HG03064 (cell line): Measurements from ENCODE around the gene MARCHF9.
A peak's percentile ranks its signal among the peaks of the same experiment; 100 is the strongest.

Source experiments
- ATAC-seq: cut with Tn5 transposase; IDR thresholded peaks from one replicate; pipeline ENCODE4 v1.9.1; 2021; ENCODE audit warnings: low read depth; ENCODE audit not compliant: unreplicated experiment

The MARCHF9 gene

DNA sequence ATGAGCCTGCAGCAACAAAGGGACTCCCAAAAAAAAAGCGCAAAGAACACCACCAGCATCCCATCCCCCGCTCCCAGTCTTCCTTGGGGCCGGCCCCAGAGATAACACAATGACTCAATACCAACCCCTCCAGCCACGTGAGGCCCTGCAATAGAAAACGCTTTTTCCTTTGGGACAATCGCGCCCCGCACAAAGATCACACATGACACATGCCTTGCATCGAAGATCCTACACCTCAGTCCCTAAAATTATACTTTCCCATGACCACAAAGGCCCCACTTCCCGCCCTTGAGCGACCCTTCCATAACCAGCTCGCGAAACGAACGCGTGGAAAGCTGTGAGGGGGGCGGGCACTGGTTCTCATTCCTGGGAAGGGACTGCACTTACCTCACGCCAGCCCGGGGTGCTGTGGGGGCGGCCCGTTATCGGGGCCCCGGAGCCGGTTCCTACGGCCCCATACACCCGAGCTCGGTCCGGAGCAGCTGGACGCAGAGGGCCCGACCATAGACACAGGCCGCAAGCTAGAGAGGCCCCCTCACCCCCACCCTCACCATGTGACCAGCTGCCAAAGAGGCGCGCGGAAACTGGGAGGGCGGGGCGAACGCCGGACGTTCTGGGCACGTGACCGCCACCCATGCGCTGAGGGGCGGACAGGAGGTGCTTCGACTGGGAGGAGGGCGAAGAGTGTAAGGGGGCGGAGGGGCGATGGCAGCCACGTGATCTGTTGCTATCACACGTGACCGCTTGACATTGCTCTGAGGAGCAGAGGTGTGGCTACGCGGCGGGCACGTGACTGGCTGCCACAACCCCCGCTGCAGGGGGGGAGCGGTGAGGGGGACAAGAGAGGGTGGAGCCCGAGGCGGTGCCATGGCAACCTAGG is 2.9 kb upstream of the MARCHF9 start, which contains the start of gene CDK4:
Gene CDK4, minus strand, starts transcription at position 523 of the 880 bp plus-strand sequence. CDS start 593 bp downstream, outside the sequence.
- ATAC-seq, result peak; percentile 63

DNA sequence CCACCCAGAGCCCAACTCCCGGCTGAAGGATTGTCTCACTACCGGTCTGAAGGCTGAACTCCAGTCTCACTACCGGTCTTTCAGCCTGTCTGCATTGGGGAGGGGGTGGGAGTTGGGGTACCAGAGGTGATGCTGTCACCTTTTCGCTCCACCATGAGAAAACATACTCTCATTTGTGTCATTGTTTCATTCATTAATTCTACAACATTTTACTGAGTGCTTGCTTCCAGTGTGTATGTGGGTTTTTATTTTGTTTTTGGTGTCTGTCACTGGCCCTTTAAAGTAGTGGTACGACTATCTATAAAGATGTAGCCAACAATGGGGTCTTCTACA is 2.3 kb upstream of the MARCHF9 start:
- ATAC-seq, result no peak

DNA sequence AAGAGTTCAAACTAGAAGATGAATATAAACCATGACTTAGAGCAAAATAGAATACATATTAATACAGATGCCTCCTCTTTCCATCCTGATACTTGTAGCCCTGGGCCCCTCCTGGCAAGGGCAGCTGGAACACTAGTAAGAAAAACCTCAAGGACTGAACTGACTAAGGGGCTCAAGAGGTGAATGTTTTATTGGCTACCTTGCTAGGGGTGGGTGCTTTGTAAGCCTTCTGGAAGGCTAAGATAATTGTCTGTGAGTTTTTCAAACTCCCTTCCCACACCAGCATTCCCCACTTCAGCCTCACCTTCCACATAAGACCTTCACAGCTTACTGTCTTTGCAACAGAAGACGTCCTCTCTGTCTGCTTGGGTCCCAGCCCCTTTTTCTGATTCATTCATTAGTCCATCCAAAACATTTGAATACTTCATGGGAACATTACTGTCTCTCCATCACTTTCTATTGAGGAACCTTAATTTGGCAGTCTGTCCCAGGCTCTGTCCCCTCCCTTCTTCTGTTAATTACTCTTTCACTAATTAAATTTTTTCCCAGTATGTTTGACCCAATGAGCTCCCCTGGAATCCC is 1.1 kb upstream of the MARCHF9 start:
- no peak for ATAC-seq

DNA sequence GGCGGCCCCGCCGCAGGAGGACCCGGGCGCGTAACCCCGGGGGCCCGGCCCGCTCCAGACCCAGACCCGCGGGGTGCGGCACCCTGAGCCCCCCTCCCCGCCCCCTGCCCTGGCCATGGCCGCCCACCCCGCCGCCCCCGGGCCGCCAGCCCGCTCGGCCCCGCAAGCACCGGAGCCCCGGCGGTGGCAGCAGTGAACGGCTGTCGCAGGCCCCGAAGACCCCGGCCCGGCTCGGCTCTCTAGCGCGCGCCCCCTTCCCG is 221 bp downstream of the MARCHF9 start:
- no peak for ATAC-seq

DNA sequence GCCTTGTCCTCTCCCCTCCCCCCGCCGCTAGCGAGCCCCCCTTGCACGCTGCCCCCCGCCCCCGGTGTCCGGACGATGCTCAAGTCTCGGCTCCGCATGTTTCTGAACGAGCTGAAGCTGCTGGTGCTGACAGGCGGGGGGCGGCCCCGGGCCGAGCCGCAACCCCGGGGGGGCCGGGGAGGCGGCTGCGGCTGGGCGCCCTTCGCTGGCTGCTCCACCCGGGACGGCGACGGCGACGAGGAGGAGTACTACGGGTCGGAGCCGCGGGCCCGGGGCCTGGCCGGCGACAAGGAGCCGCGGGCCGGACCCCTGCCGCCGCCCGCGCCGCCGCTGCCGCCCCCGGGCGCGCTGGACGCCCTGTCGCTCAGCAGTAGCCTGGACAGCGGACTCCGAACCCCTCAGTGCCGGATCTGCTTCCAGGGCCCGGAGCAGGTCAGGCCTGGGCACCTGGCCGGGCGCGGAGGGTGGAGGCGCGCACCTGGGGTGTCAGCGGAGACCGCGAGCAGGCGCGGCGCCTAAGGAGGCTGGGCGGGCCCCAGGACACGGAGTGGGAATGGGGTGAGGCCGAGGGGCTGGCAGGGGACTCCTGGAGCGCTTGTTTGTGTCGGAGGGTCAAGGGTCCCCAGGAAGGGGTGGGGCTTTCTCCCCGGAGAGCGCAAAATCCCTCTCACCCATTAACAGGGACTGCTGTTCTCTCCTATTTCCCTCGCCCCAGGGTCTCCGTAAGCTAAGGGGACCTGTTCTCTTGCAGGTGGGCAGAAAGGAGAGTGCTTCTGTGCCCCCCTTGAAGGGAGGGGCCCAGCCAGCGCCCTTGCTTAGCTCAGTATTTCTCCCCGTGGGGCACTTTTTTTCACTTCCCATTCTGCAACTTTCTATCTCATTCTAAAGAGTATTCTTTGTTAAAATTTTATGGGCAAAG is 810 bp downstream of the MARCHF9 start:
- no peak for ATAC-seq

DNA sequence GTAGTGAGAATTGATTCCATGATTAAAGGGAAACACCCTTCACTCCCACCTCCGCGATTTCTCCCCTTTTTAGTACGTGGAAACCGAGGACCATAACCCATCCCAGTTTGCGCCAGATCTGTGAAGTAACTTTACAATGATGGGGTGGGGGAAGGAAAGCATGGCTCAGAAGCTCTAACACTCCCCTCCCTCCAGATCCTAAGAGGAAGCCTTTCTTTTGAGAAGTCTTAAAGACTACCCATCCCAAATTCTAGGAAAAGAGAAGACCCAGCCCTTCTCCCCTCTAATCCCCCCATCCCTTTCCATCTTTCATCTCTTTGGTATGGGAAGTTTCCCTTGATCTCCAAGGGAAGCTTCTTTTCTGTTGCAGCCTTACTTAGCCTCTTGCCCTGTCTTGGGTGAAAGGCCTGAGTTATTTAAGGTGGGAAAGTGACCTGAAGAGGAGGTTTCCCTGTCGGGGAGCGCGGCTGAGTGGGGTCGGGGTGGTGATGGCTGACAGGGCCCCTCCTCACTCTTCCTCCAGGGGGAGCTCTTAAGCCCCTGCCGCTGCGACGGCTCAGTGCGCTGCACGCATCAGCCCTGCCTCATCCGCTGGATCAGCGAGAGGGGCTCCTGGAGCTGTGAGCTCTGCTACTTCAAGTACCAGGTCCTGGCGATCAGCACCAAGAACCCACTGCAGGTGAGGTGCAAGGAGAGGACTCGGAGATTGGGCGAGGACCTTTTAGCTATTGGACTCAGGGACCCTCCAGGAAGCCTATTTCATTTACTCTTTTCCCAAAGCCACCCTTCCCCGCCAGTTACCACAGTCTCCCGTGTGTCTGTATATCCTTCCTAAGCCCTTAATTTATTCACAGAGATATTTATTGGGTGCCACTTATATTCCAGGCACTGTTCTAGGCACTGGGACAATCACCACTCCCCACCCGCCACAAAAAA is 1.8 kb downstream of the MARCHF9 start:
- no peak for ATAC-seq

DNA sequence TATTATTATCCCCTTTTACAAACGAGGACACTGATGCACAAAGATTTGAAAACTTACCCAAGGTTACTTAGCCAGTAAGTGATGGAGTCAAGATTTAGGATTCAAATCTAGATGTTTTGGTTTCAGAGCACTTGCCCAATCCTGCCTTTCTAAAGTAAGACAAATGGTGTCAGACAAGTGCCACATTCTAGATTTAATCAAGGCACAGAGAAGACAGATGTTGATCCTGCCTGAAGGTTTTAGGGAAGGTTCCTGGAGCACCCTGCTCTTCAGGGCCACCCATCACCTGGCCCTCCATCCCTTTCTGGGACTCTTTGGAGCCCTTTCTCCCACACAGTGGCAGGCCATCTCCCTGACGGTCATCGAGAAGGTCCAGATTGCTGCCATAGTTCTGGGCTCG is 2.9 kb downstream of the MARCHF9 start:
- ATAC-seq, result no peak

DNA sequence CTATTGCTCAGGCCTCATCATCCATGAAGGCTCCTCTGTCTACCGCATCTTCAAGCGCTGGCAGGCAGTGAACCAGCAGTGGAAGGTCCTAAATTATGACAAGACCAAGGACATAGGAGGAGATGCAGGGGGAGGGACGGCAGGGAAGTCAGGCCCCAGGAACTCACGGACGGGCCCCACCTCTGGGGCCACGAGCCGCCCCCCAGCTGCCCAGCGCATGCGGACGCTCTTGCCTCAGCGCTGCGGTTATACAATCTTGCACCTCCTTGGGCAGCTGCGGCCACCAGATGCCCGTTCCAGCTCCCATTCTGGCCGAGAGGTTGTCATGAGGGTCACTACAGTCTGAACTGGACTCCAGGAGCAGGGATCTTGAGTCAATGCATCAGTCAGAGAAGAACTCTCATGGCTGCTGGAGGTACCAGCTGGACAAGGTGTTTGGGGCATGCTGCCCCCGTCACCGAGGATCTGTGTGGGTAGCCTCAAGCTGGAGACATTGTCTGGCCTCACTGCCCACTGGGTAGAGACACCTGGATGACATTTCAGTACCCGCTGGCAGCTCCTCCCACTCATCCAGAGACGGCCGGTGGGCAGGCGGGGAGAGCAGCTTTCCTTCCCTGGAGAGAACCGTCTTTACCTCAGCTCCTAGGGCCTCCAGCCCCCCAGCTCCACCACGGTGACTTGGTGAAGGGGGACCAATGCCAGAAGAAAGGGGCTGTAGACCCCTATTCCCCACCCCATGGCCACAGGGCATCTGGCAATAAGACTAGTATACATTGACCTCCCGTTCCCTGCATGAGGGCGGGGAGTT is 3.9 kb downstream of the MARCHF9 start:
- ATAC-seq, result no peak

DNA sequence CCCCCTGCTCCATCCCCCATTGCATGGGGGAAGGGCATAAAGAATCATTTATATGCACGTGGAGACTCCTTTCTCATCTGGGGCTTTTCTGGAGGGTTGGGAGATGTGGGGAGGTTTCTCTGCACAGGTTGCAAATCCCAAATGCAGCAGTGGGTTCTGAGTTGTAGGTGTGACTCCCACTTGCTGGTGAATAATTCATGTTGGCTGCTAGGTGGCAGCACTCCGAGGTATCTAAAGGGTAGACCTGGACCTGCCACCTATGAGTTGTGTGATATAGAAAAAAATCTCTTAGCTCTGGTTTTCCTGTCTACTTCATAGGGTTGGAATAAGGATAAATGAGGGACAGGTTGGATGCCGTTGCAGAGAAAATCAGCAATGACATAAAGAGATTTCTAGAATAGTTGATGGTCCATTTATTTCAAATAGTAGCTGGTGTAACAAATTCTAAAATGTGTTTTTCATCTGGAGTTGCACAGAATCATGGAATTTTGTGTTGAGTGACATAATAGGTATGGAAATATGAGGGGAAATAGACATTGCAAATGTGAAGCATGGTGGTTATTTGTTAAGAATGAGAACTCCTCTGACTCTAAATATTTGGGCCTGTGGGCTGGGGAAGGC is 4.6 kb downstream of the MARCHF9 start:
- no peak for ATAC-seq

DNA sequence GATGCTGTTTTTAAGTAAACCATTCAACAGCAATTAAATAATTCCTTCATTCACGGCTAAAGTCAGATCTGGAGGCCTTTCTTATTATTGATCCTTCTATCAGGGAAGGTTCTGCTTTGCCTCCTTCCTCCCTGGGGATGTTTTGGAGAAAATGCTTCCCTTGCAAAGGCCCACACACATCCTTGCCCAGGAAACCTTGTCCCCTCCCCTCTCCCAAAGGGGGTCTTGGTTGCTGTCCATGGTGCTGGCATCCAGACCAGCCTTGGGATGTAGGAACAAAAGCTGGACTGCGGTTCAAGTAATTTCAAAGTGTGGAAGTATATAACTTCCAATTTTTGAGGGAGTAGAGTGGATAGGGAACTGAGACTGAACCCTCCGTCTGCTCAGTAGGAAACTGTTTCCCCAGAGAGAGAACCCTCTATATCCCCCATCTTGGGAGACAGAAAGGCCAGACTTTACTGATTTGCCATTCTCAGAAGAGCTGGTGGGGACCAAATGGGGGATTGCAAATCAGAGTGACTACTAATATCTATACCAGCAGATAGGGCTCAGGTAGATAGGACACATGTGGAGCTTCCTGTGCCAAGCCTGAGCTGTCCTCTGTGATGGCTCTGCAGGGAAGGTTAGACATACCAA is 5.6 kb downstream of the MARCHF9 start:
- ATAC-seq, result no peak

DNA sequence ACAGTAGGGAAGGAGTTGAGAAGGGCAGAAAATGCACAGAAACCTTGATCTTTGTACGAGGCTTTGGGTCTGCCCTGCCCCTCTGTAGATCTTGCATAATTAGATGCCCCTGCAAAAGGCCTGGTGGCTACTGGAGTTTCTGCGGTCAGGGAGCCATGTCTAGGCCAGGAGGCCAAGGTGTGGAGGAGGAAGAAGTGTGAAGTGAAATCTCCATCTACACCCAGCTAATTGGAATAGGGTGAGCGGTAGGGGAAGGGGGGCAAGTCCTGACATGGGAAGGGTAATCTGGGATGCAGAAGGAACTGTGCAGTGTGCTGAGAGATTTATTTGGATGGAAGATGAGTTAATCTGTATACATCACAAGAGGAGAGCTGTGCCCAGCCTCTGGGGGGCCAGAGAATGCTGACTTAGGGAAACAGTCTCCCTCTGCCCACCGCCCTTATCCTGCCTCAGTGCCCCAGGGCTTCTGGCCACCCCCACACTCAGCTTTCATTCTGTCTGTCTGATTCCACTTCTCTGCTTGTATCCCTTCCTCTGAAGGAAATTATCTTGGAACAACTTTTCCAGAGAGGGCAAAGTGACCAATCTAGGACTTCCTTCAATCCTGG is 6.6 kb downstream of the MARCHF9 start:
- ATAC-seq, result no peak

DNA sequence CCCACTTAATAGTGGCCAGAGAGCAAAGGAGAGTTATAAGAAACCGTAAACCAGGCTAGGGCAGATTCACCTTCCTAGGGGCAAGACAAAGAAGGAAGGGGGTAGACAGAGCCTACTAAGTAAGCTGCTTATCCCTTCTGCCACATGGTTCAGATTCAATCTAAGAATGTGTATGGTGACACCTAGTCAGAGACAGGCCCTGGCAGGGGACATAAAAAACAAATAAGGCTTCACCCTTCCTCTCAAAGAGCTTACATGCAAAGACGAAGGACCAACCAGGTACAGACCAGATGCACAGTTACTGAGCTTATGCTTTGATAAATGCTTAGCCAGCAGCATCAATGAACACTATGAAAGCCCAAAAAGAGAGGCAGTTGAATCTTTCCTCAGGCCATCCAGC is 7.6 kb downstream of the MARCHF9 start:
- no peak for ATAC-seq

DNA sequence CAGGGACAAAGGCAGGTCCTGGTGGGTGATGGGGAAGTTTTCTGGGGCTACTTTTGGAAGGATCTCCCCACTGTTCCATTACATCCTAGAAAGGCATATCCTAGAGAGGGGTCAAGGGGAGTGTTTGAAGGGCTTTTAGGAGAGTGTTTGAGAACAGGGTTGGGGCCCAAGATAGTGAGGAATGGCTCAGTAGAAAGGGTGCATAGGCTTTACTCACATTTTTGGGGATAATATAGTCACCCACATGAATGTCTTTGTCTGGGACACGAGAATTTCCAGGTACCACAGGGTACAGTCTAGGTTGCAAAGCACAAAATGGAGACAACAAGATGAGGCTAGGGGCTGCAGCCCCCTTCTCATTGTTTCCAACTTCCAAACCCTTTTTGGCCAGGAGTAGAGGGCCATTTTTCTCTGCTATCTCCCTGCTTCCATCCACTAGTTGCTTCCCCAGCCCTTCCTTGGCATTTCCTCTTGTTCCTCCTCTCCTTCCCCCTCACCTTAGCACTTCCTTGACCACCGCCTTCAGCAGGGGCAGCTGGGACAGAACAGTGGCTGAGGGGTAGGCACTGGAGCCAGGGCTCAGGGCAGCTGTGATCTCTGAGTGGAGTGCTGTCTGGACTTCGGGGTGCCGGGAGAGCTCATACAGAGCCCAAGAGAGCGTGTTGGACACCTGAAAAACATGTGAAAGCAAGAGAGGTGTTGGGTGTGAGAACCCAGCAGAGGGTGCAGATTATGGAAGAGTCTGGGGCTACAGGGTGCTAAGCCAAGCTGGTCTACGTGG is 9.2 kb downstream of the MARCHF9 start:
- ATAC-seq, result no peak

DNA sequence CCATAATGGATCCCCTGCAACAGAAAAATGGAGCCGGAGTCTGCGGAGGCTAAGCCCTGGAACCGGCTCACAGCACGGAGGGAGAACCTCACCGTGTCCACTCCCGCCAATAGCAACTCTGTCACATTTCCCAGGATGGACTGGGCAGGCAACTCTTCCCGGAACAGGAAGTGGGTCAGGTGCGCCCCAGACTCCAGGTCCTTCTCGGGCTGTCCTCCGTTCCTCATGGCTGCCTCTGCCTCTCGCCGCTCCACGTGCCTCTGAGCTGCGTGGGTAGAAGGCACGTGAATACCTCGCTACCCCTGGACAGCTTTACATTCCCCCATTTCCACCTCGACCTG is 9.7 kb downstream of the MARCHF9 start:
- no peak for ATAC-seq

DNA sequence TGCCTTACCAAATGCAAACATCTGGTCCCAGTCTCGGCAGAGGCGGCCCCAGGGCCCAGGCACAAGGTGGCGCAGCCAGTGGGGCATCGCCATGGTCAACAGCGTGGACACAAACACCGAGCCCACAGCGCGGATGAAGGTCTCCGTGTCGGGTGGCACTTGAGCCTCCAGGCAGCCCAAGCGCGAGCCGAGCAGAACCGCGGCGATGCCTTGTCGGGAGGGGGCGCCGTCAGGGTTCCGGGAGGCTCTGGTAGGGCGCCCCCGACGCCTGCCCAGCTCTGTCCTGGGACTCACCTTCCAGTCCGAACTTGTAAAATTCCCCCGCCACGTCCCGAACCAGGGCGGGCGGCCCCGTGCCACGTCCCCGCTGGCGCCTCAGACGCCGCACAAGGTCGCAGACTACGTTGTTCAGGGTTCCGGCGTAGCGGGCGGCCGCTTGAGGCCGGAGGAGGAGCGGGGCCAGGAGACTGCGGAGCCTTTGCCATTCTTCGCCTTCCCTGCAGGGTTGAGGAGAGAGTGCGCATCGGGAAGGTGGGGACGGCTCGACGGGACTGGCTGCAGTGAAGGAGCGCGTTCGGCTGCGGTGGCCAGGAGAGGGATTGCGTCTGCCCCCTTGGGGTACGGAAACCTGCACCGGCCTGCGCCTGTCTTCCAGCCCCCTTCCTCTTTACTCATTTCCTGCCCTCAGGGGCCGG is 10.2 kb downstream of the MARCHF9 start:
- peak; percentile 57 for ATAC-seq

DNA sequence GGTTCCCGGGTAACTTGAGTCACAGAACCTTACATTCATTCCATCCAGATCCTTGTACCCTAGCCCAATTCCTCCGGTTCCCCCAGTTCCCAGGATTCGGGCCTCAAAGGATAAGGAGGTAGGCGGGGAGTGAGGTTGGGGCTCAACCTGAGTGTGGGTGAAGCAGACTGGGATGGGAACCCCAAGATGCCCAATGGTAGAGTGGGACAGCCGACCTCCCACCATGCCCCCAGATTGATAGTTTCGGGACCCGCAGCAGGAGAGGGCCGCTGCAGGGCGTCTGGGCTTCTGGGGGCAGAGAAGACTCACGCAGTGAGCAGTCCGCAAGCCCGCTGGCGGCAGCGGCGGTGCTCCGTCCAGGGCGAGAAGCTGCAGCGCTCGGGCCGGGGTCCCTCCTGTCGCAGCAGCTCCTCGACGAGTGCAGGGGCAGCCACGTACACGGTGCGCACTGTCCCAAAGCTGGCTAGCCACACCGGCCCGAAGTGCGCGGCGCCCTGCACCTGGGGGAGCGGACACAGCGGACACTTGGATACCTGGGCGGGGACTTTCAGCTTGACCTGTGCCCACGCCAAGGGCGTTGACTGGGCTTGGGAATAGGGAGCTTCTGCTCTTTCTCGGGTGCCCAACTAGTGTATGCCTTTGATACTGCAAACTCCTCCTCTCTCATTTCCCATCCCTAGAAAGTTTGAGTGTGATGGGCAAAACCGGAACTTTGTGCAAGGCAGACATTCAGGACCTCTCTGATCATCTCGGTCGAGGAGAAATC is 11.0 kb downstream of the MARCHF9 start:
- no peak for ATAC-seq
